Measurements from ENCODE around the gene ARHGEF16.
A peak's percentile ranks its signal among the peaks of the same experiment; 100 is the strongest.

The ARHGEF16 gene

DNA sequence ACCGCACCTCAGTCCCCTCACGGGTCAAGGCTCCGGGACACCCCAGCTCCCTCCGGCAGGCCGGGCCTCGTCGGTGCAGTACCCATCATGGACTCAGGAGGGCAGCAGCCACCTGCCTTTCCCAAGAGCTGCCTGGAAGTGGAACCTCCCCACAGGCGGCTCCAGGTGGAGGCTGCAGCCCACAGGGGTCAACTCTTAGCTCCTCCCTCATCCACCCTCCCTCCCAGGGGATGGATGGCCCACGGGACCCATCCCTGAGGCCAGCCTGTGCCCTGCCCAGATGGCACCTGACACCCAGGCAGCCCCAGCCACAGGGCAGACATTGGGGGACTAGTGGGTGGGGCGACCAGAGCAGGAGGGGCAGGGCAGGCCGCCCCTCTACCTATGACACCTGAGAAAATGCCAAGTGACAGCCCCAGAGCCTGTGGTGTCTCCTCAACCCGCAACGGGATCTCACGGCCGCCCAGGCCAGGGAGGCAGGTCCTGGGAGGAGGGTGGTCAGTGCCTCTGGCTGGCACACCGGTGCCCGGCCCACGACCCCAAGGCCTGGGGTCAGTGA, 1.2 kb upstream of the ARHGEF16 start:
- Histone ChIP-seq H3K27ac (ENCODE audit: low read depth, low read length) (no peak overlapping the region), H3K4me1 (ENCODE audit: control insufficient read depth in 5 of 5, insufficient read depth in 5 of 5, low read length in 5 of 5) (peaks cover 2 to 44% (median 20%) of the 10 kb centered on the region in 5 donors), H3K4me3 (ENCODE audit: low read depth in 1 of 5, low read length in 5 of 5) (no peak overlapping the region), H3K36me3 (ENCODE audit: control insufficient read depth in 5 of 5, insufficient read depth in 5 of 5, low read length in 5 of 5) (no peaks in the 10 kb centered on the region), H3K27me3 (ENCODE audit: control insufficient read depth in 5 of 5, insufficient read depth in 4 of 5, low read length in 5 of 5) (peaks cover 14 to 25% (median 16%) of the 10 kb centered on the region in 5 donors), H3K9ac (ENCODE audit: low read length in 5 of 5) (peak overlapping the region in 3 of 5 donors; percentile 11 to 68 (median 65)), H3K9me3 (ENCODE audit: control insufficient read depth in 5 of 5, low read length in 5 of 5) (no peaks in the 10 kb centered on the region)

DNA sequence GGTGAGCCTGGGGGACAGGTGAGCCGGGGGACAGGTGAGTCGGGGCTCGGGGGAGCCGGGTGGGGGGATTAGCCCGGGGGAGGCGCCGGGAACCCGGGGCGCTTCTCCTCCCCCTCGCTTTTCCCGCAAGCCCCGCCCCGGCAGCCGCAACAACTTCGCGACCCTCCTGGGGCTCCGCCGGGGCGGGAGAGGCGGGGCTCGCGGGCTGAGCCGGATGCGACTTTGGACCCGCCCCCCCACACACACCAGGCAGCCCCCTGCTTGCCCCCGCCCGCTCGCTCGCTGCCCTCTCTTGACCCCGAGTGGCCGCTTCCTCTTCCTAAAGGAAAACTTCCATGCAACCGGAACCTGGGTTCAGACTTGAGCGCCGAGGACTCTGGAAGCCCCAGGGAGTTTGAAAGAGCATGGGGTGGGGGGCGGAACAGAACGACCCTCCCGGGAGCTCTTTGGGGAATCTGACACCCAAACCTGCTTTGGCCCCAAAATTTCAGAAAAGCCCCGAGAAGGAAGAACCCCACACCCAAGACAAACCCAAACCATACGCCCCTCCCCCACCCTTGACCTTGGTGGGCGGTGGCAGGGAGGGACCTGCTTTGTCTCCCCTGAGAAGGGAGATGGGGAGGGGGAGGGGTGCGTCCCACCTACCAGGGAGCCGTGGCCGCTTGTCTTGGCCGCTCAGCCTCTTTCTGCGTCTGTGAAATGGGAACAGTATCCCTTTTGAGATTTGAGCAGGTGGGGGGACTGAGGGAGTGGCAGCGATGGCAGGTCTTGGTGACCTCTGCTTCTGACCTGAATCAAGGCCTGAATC, 550 bp downstream of the ARHGEF16 start:
- H3K9ac ChIP-seq (ENCODE audit: low read length in 5 of 5) = peak overlapping the region in 1 of 5 donors; percentile 41
- H3K9me3 ChIP-seq (ENCODE audit: control insufficient read depth in 5 of 5, low read length in 5 of 5) = no peaks in the 10 kb centered on the region
- H3K4me1 ChIP-seq (ENCODE audit: control insufficient read depth in 5 of 5, insufficient read depth in 5 of 5, low read length in 5 of 5) = peaks cover 2 to 61% (median 27%) of the 10 kb centered on the region in 5 donors
- H3K4me3 ChIP-seq (ENCODE audit: low read depth in 1 of 5, low read length in 5 of 5) = peak overlapping the region; percentile 32 to 55 (median 46)
- H3K27ac ChIP-seq (ENCODE audit: low read depth, low read length) = no peak overlapping the region
- H3K36me3 ChIP-seq (ENCODE audit: control insufficient read depth in 5 of 5, insufficient read depth in 5 of 5, low read length in 5 of 5) = no peaks in the 10 kb centered on the region
- H3K27me3 ChIP-seq (ENCODE audit: control insufficient read depth in 5 of 5, insufficient read depth in 4 of 5, low read length in 5 of 5) = peaks cover 14 to 23% (median 16%) of the 10 kb centered on the region in 5 donors

DNA sequence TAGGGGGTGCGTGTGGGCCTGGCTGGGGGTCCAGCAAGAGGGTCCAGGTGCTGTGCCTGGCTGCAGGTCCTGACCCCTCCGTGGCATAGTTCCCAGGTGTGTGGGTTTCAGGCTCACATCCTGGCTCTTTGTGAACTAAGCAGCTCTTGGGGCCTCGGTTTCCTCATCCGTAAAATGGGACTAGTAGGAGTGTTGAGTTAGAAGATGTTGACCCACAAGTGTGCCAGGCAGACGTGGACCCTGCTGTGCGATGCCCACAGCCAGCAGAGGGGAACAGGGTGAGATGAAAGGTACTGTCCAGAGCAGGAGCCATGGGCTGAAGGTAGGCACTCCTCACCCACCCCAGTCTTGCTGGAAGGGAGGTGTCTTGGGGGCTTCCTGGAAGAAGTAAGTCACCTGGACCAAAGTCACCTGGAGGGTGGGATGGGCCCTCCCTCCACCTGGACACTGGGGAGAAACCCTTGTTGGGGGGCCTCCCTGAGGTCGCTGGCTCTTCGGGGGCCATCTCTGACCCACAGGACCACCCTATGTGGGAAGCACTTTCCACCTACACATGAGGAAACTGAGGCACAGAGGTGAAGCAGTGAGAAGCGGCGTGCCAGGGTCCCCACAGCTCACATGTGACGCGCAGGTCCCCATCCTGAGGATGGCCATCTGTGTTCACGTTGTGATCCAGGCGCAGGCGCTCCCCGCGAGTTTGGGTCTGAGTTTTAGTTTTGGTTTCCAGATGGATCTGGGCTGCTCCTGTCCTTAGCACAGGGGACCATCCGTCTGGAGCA, 1.4 kb downstream of the ARHGEF16 start:
- H3K9me3 ChIP-seq (ENCODE audit: control insufficient read depth in 5 of 5, low read length in 5 of 5) = no peaks in the 10 kb centered on the region
- H3K9ac ChIP-seq (ENCODE audit: low read length in 5 of 5) = peak overlapping the region in 1 of 5 donors; percentile 25
- peaks cover 14 to 23% (median 16%) of the 10 kb centered on the region in 5 donors for H3K27me3 ChIP-seq (ENCODE audit: control insufficient read depth in 5 of 5, insufficient read depth in 4 of 5, low read length in 5 of 5)
- H3K27ac ChIP-seq (ENCODE audit: low read depth, low read length) = no peak overlapping the region
- H3K4me1 ChIP-seq (ENCODE audit: control insufficient read depth in 5 of 5, insufficient read depth in 5 of 5, low read length in 5 of 5) = peaks cover 2 to 69% (median 34%) of the 10 kb centered on the region in 5 donors
- H3K36me3 ChIP-seq (ENCODE audit: control insufficient read depth in 5 of 5, insufficient read depth in 5 of 5, low read length in 5 of 5) = no peaks in the 10 kb centered on the region
- no peak overlapping the region for H3K4me3 ChIP-seq (ENCODE audit: low read depth in 1 of 5, low read length in 5 of 5)

DNA sequence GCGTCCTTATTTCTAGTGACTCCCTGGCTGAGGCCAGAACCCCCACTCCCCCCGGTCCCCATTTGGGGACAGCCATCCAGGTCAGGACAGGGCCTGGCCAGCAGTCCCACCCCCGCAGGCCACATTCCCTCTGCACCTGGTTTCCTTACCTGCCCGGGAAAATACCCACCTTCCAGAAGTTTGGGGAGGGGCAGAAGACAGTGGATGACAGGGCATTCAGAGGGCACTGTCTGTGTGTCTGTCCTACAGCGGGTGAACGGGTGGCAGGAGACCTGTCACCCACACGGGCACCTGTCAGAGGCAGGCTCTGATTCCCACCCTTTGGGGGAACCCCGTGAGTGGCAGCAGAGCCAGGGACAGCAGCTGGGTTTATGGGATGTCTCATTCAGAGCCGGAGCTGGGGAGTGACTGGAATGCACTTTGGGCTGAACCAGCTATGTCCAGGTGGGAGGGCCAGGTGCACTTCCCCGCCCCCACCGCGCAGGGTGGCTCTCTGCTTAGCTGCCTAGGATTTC, 2.0 kb downstream of the ARHGEF16 start:
- H3K36me3 ChIP-seq (ENCODE audit: control insufficient read depth in 5 of 5, insufficient read depth in 5 of 5, low read length in 5 of 5) = no peaks in the 10 kb centered on the region
- peak overlapping the region in 1 of 5 donors; percentile 3 for H3K9ac ChIP-seq (ENCODE audit: low read length in 5 of 5)
- peaks cover 2 to 76% (median 36%) of the 10 kb centered on the region in 5 donors for H3K4me1 ChIP-seq (ENCODE audit: control insufficient read depth in 5 of 5, insufficient read depth in 5 of 5, low read length in 5 of 5)
- no peaks in the 10 kb centered on the region for H3K9me3 ChIP-seq (ENCODE audit: control insufficient read depth in 5 of 5, low read length in 5 of 5)
- peaks cover 13 to 16% (median 14%) of the 10 kb centered on the region in 5 donors for H3K27me3 ChIP-seq (ENCODE audit: control insufficient read depth in 5 of 5, insufficient read depth in 4 of 5, low read length in 5 of 5)
- no peak overlapping the region for H3K4me3 ChIP-seq (ENCODE audit: low read depth in 1 of 5, low read length in 5 of 5)
- no peak overlapping the region for H3K27ac ChIP-seq (ENCODE audit: low read depth, low read length)

DNA sequence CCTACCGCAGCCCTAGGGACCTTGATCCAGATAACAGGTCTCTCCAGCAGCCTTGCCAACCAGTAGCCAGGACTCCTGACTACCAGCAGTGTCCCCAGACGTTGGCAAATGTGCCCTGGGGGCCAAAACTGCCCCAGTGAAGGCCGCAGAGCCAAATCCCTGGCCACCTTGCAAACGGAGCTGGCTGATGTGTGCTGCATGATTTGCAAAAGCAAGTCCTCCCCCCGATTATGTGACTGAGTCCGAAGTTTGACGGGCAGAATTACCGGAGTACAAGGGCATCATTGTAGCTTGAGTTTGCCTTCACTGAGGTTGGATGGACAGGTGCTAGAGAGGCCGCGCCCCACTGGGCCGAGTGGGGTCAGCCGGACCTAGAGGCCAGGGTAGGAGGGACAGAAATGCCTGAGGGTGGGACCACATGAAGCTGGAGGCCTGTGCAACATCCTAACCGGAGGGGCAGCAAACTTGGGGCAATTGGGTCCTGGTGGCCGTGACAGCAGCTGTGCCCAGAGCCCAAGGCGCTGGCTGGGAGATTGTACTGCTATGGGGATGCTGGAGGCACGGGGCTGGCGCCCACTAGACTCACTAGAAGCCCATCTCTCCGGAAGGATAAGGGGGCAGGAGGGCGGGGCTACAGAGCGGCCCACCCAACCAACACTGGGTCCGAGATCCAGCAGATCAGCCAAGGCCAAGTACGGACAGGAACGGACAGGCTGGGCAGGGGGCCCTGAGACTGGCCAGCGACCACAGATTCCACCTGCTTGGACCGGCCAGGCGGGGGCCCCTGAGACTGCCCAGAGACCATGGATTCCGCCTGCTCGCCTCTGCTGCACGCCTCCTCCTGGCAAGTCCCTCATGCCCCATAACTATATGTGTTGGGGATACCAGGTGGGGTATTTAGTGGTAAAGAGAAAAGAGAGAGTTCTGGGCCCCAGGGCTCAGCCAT, 2.8 kb downstream of the ARHGEF16 start:
- Histone ChIP-seq H3K4me3 (ENCODE audit: low read depth in 1 of 5, low read length in 5 of 5) (peak overlapping the region in 1 of 5 donors; percentile 22), H3K9me3 (ENCODE audit: control insufficient read depth in 5 of 5, low read length in 5 of 5) (no peaks in the 10 kb centered on the region), H3K4me1 (ENCODE audit: control insufficient read depth in 5 of 5, insufficient read depth in 5 of 5, low read length in 5 of 5) (peaks cover 2 to 79% (median 36%) of the 10 kb centered on the region in 5 donors), H3K27ac (ENCODE audit: low read depth, low read length) (no peak overlapping the region), H3K9ac (ENCODE audit: low read length in 5 of 5) (peak overlapping the region in 1 of 5 donors; percentile 47), H3K27me3 (ENCODE audit: control insufficient read depth in 5 of 5, insufficient read depth in 4 of 5, low read length in 5 of 5) (peaks cover 10 to 16% (median 11%) of the 10 kb centered on the region in 5 donors), H3K36me3 (ENCODE audit: control insufficient read depth in 5 of 5, insufficient read depth in 5 of 5, low read length in 5 of 5) (no peaks in the 10 kb centered on the region)

DNA sequence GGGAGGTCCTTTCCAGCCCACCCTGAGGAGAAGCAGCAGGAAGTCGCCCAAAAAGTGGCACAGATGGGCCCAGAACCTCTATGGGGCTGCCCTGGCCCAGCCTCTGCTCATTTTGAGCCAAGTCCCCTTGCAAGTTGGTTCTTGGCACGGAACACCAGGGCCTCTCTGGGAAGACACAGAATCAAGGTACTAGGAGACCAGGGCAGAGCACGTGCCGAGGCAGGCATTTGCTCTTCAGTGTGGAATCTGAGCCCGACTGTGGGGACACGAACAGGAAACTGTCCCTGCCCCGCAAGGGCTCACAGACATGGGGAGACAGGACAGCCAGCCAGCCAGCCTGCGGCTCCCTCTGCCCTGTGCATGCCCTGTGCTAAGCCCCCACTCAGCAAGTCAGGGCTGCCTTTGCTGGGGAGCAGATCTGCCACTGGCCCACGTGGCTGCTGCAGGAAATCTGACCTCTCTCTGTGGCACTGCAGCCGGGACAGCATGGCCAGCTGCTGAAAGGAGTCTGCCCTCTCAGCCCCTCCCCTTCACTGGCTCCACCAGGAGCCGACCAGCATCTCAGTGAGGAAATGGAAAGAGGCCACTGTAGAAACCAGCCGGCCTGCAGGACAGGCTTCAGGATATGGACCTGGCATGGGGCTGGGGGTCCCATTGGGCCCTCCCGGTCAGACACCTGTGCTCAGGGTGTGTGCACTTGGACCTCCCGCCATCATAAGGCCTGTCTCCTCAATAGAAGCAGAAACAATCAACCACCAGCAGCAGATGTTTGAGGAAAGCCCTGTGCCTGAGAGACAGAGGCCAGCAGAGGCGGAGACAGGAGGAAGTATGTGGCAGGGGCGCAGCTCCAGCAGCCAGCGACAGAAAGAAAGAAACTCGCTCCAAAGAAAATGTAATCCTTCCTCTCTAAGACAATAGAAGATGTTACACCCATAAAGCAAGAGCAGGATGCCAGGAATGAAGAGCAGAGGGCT, 3.7 kb downstream of the ARHGEF16 start:
- Histone ChIP-seq H3K4me3 (ENCODE audit: low read depth in 1 of 5, low read length in 5 of 5) (peak overlapping the region in 1 of 5 donors; percentile 22), H3K36me3 (ENCODE audit: control insufficient read depth in 5 of 5, insufficient read depth in 5 of 5, low read length in 5 of 5) (no peaks in the 10 kb centered on the region), H3K27ac (ENCODE audit: low read depth, low read length) (no peak overlapping the region), H3K4me1 (ENCODE audit: control insufficient read depth in 5 of 5, insufficient read depth in 5 of 5, low read length in 5 of 5) (peaks cover 2 to 79% (median 36%) of the 10 kb centered on the region in 5 donors), H3K27me3 (ENCODE audit: control insufficient read depth in 5 of 5, insufficient read depth in 4 of 5, low read length in 5 of 5) (peaks cover 2 to 8% (median 7%) of the 10 kb centered on the region in 5 donors), H3K9me3 (ENCODE audit: control insufficient read depth in 5 of 5, low read length in 5 of 5) (no peaks in the 10 kb centered on the region), H3K9ac (ENCODE audit: low read length in 5 of 5) (peak overlapping the region in 1 of 5 donors; percentile 47)

DNA sequence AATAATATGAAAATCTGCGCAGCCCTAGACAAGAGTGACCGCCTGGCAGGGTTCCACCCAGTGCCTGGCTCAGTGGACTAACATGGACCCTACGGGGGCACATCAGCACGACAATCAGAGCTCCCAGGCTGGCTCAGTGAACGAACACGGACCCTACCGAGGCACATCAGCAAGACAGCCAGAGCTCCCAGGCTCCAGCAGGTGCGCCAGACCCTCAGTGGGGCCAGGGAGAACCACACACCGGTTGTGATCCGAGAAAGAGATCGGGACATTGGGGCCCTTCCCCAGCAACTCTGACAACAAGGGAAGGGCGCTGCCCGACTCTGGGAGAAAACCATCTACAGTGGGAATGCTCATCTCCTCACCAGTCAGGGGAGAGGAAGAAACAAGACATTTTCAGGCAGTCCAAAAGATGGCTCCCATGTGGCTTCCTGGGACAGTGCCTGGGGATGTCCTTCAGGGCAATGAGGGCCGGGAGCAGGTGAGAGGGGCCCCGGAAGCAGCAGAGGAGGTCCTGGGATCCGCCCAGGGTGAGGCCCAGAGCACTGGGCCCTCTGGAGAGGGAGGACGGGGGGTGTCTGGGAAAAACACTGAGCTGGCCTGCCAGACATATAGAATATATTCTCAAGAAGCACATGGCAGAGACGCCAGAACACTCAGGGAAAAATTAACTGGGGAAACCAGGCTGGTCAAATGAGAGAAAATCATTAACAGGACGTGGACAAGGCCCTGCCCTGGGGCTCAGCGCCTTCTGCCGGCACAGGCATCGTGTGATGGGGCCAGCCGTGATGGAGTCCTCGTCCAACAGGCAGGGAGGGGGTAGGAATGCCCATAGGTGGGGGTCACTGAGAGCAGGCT, 4.8 kb downstream of the ARHGEF16 start:
- Histone ChIP-seq H3K36me3 (ENCODE audit: control insufficient read depth in 5 of 5, insufficient read depth in 5 of 5, low read length in 5 of 5) (no peaks in the 10 kb centered on the region), H3K9me3 (ENCODE audit: control insufficient read depth in 5 of 5, low read length in 5 of 5) (no peaks in the 10 kb centered on the region), H3K4me1 (ENCODE audit: control insufficient read depth in 5 of 5, insufficient read depth in 5 of 5, low read length in 5 of 5) (peaks cover 2 to 69% (median 32%) of the 10 kb centered on the region in 5 donors), H3K9ac (ENCODE audit: low read length in 5 of 5) (peak overlapping the region in 1 of 5 donors; percentile 5), H3K4me3 (ENCODE audit: low read depth in 1 of 5, low read length in 5 of 5) (no peak overlapping the region), H3K27ac (ENCODE audit: low read depth, low read length) (no peak overlapping the region), H3K27me3 (ENCODE audit: control insufficient read depth in 5 of 5, insufficient read depth in 4 of 5, low read length in 5 of 5) (no peaks in the 10 kb centered on the region)

Measured in subcutaneous abdominal adipose tissue (tissue), 5 donors.